GM12864 (cell line): ENCODE results near the gene PIK3R6.

Source experiments
- DNase-seq: peaks from one replicate; pipeline ENCODE4 v3.0.0-alpha.2; 2011; ENCODE audit warnings: low read depth
- H3K4me3 ChIP-seq: 2 replicates; pipeline ENCODE4 v1.5.1; 2011; ENCODE audit warnings: mild to moderate bottlenecking, low read depth, low read length, control low read depth
- CTCF ChIP-seq: IDR thresholded peaks from 2 replicates; pipeline ENCODE4 v1.5.1; 2011; ENCODE audit warnings: low read depth, mild to moderate bottlenecking, moderate library complexity, low read length, control low read depth, inconsistent platforms; ENCODE audit errors: missing control alignments

PIK3R6 gene

DNA sequence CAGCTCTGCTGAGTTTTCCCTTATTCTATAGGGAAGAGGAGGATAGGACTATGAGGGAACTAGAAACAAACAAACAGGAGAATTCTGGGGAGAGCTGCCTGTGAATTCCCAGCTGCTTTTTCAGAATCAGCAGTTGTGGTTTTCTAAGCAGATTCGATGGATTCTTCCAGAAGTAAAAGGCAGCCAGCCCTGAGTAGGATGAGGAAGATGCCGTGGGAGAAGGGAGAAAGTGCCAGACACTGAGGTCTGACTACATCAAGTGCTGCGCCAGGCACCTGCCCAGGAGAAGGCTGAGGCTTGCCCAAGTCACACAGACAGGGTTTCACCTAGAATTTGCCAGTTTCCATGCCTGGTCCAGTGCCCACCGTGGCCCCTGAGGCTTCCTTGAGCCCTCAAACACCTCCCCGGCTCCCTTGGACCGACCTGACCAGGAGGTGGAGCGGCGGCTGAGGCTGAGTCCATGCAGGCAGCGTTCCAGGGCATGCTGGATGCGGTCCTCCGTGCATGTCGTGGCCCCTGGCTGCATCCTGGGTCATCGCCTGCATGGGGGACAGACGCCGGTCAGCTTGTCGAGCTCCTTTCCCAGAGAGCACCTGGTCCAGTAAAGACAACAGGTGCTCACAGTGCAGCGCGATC is 43.6 kb upstream of the PIK3R6 start:
- no peak for TF ChIP-seq CTCF
- DNase-seq = no peak

DNA sequence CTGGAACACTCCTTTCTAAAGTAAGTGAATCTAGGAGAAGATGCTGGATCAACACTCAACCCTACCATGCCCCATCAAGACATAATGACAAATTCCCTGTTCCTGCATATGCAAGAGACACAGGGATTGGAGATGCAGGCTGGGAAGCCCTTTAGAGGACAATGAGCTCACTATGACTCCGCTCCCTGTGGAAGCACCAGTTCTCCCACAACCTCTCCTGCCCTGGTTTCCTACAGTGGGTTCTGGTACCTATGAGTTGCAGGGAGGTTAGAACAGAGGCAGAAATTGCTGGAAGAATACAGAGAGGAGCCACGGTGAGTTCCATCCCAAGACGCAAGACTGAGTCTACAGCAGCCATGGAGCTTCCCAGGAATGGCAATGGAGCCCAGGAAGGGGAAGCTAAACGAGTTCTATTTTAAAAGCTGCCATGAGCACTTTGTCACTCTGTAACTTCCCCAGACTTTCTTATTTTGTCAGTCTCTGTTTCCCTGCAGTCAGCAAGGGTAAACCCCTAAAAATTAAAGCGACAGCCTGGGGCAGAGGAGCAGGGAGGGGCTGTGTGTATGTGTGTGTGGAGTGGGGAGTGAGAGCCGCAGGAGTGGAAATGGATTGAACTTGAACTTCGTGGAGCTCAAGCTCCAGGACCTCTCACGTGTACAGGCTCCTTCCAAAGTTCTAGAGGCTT is 42.3 kb upstream of the PIK3R6 start:
- DNase-seq = no peak
- no peak for TF ChIP-seq CTCF
- no peak overlapping the region for H3K4me3 ChIP-seq

More for the DNA sequence above, 43.6 kb upstream of the PIK3R6 start:
- no peak overlapping the region for H3K4me3 ChIP-seq

- TF ChIP-seq CTCF = no peak
- no peak overlapping the region for H3K4me3 ChIP-seq
- DNase-seq = no peak
Measured at GRCh38 chr17:8905331-8905730, 37.9 kb upstream of the PIK3R6 start.

DNA sequence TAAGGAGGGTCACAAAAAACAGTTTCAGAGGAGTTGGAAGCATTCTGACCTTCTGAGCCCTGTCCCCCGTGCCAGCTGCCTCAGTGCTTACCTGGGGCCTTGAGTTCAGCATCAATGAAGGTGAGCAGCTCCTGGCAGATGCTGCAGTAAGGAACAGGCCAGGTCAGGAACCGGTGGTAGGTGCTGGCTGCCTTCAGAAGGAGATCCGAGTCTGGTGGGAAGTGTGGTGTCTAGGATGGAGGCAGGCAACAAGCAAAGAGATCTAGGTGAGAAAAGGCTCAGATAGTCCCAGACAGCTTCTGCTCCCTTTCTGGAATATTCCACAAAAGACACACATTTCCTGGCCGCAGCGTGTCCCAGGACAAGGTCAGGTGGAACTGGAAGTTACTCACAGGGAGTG is 37.2 kb upstream of the PIK3R6 start:
- TF ChIP-seq CTCF = no peak
- no peak for DNase-seq

GRCh38 chr17:8904201-8904600 is 36.7 kb upstream of the PIK3R6 start:
- TF ChIP-seq CTCF = no peak
- DNase-seq = no peak
- no peak overlapping the region for H3K4me3 ChIP-seq

More for the DNA sequence above, 37.2 kb upstream of the PIK3R6 start:
- no peak overlapping the region for H3K4me3 ChIP-seq

DNA sequence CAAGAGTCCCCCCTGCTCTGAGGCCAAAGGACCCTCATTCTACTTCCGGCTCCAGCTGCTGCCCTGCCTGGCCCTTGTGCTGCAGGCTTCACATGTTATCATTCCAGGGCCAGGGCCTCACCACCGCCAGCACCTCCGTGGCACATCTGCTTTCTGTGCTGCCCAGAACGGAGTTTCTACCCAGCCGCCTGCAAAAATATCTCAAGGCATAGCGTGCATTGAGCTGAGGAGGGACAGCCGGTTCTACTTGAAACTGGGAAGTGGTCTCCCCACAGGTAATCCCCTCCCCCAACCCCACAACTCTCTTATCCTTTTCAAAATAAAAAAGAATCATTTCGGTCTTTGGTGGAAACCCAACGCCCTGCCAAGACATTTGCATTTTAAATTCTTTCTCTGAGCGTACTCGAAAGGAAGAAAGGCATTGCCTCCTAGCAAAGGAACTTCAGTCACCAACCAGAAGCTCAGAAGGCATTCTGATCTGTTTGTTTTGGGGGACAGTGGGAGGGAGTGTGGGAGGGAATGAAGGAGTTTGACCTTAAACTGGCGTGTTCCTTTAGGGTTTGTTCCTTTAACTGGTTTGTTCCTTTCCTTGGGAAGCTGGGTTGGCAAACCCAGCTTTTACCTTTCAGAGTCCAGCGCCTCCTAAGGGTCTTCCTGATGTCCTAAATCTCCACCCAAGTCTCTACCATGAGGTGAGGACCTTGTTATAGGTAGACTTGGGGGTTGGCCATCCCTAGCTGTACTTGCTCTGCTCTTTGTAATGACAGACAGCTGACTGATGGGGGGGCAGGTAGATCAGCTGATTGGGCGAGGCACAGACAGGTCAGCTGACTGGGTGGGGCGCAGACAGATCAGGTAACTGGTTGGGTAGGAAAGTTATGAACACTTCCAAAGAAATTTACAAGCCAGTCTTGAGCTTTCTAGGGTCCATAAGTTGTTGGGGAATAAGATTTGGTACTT is 33.4 kb upstream of the PIK3R6 start:
- peak; percentile 26 for TF ChIP-seq CTCF
- peak; percentile 89 for DNase-seq
- H3K4me3 ChIP-seq = peak overlapping the region; percentile 32
